HepG2 (cell line): ENCODE measurements around the gene ACOT13. TPM values are rescaled to one million over a fixed set of nuclear protein-coding genes. Genes with fewer than 3 reads are reported as not detected.
A peak's percentile ranks its signal among the peaks of the same experiment; 100 is the strongest.

Experiments
- ARHGAP35 ChIP-seq: sonication (generic); formaldehyde crosslinking; IDR thresholded peaks from 2 replicates; pipeline ENCODE4 v1.9.0; 2022; ENCODE audit warnings: mild to moderate bottlenecking, inconsistent platforms, moderate library complexity, missing genetic modification reagents, borderline replicate concordance
- ATF7 ChIP-seq, 2 experiments: fragments of 450-650 bp in 1 of 2; sonication (generic) in 1 of 2; formaldehyde crosslinking in 1 of 2; IDR thresholded peaks; 2 replicates each; pipeline versions ENCODE4 v1.4.0 to v1.6.1; 2016 to 2020; ENCODE audit warnings: antibody characterized with exemption in 1 of 2, mild to moderate bottlenecking in 1 of 2, missing genetic modification reagents in 1 of 2
- DMAP1 ChIP-seq: IDR thresholded peaks from 2 replicates; pipeline ENCODE4 v1.6.1; 2016
- ELF3 ChIP-seq: IDR thresholded peaks from 2 replicates; pipeline ENCODE4 v1.6.1; 2016; ENCODE audit warnings: missing genetic modification reagents, missing compliant biosample characterization
- GZF1 ChIP-seq: sonication (generic); formaldehyde crosslinking; IDR thresholded peaks from 2 replicates; pipeline ENCODE4 v1.5.1; 2020; ENCODE audit warnings: mild to moderate bottlenecking, missing genetic modification reagents
- KDM5B ChIP-seq: sonication (generic); formaldehyde crosslinking; IDR thresholded peaks from 2 replicates; pipeline ENCODE4 v1.4.0; 2020; ENCODE audit warnings: missing genetic modification reagents, mild to moderate bottlenecking, borderline replicate concordance
- MIXL1 ChIP-seq: IDR thresholded peaks from 2 replicates; pipeline ENCODE4 v1.6.1; 2016
- NCOA1 ChIP-seq: sonication (generic); formaldehyde crosslinking; IDR thresholded peaks from 2 replicates; pipeline ENCODE4 v1.9.0; 2021; ENCODE audit warnings: missing genetic modification reagents
- NFYB ChIP-seq: sonication (generic); formaldehyde crosslinking; IDR thresholded peaks from 2 replicates; pipeline ENCODE4 v1.4.0; 2020; ENCODE audit warnings: missing genetic modification reagents
- SPEN ChIP-seq: sonication (generic); formaldehyde crosslinking; IDR thresholded peaks from 2 replicates; pipeline ENCODE4 v1.5.1; 2020; ENCODE audit warnings: low read depth, mild to moderate bottlenecking, missing genetic modification reagents
- ZNF253 ChIP-seq: sonication (generic); formaldehyde crosslinking; IDR thresholded peaks from 2 replicates; pipeline ENCODE4 v1.8.0; 2022; ENCODE audit warnings: mild to moderate bottlenecking, missing genetic modification reagents, borderline replicate concordance
- ZNF431 ChIP-seq: sonication (generic); formaldehyde crosslinking; IDR thresholded peaks from 2 replicates; pipeline ENCODE4 v1.9.0; 2022; ENCODE audit warnings: missing genetic modification reagents, low read depth, mild to moderate bottlenecking, borderline replicate concordance
- ZNF749 ChIP-seq: sonication (generic); formaldehyde crosslinking; IDR thresholded peaks from 2 replicates; pipeline ENCODE4 v1.8.0; 2022; ENCODE audit warnings: mild to moderate bottlenecking, missing genetic modification reagents, moderate library complexity, borderline replicate concordance
- ZNF776 ChIP-seq: sonication (generic); formaldehyde crosslinking; IDR thresholded peaks from 2 replicates; pipeline ENCODE4 v1.4.0; 2020; ENCODE audit warnings: mild to moderate bottlenecking, missing genetic modification reagents
- ZNF883 ChIP-seq: sonication (generic); formaldehyde crosslinking; IDR thresholded peaks from 2 replicates; pipeline ENCODE4 v1.5.1; 2020; ENCODE audit warnings: mild to moderate bottlenecking, missing genetic modification reagents; ENCODE audit errors: not compliant biosample characterization
- polyA plus RNA-seq, 8 experiments: library from polyadenylated mRNA; depleted of rRNA in 3 of 8; stranded (reverse) in 7 of 8; unstranded in 1 of 8; fragments of >200 nt; fragmentation: Illumina TruSeq in 4 of 8; extraction: Trizol in 4 of 8; gene quantifications; 2 replicates each; pipeline versions ENCODE4 v1.2.1 to v1.2.3, GENCODE V29; 2011 to 2016; ENCODE audit warnings: low read depth in 4 of 8, missing spikeins in 1 of 8, mixed read lengths in 1 of 8; ENCODE audit not compliant: insufficient read depth in 1 of 8
- total RNA-seq, 5 experiments: library from RNA; depleted of rRNA; stranded (reverse); fragments of >200 nt; fragmentation: Illumina TruSeq; extraction: Trizol; gene quantifications; 2 replicates each; pipeline ENCODE4 v1.2.3, GENCODE V29; 2016; ENCODE audit warnings: low read depth in 1 of 5
- TF ChIP-seq, protein P1 (sequence below): sonication (generic); formaldehyde crosslinking; IDR thresholded peaks from 2 replicates; pipeline ENCODE4 v1.5.0; 2020; ENCODE audit warnings: mild to moderate bottlenecking, missing genetic modification reagents, borderline replicate concordance
- TF ChIP-seq, protein P2 (sequence below): sonication (generic); formaldehyde crosslinking; IDR thresholded peaks from 2 replicates; pipeline ENCODE4 v1.4.0; 2020; ENCODE audit warnings: mild to moderate bottlenecking, missing genetic modification reagents, borderline replicate concordance
- TF ChIP-seq, protein P3 (sequence below): sonication (generic); formaldehyde crosslinking; conservative IDR thresholded peaks from 2 replicates; pipeline ENCODE4 v1.8.0; 2022; ENCODE audit warnings: mild to moderate bottlenecking, moderate library complexity, missing genetic modification reagents

The ACOT13 gene
- total and polyA plus RNA-seq, 2 of the 13 experiments (the other 11 are each of a cell fraction or from before 2014, with no cell fraction given): 31.5 to 45.1 TPM

DNA sequence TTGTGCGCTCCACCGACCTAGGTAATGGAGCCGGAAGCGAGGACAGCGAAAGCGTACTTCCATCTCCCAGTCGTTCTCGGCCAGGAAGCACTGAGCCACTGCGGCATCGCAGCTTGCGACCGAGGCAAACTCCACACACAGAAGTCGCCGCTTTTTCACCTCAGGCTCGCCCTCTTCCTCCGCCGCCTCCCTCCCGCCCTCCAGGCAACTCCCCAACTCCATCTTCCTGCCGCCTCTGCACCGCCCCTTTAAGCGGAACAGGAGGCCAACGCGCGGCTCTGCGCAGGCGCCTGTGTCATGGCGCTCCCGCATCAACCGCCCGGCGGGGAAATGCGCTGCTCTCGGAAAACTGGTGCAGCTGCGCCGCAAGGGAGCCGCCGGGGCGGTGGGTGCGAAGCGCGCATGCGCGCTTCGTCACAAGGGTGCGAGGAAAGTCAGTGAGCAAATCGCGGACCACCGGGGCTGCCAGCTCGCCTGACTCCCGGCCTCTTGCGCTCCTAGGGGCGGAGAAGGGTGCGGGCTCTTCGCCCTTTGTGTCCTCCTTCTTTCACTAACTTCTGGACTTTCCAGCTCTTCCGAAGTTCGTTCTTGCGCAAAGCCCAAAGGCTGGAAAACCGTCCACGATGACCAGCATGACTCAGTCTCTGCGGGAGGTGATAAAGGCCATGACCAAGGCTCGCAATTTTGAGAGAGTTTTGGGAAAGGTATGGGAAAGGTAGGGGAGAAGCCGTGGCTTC is at the start of gene ACOT13, which contains the start of gene TDP2 (continued):
- TF ChIP-seq, protein P1, sequence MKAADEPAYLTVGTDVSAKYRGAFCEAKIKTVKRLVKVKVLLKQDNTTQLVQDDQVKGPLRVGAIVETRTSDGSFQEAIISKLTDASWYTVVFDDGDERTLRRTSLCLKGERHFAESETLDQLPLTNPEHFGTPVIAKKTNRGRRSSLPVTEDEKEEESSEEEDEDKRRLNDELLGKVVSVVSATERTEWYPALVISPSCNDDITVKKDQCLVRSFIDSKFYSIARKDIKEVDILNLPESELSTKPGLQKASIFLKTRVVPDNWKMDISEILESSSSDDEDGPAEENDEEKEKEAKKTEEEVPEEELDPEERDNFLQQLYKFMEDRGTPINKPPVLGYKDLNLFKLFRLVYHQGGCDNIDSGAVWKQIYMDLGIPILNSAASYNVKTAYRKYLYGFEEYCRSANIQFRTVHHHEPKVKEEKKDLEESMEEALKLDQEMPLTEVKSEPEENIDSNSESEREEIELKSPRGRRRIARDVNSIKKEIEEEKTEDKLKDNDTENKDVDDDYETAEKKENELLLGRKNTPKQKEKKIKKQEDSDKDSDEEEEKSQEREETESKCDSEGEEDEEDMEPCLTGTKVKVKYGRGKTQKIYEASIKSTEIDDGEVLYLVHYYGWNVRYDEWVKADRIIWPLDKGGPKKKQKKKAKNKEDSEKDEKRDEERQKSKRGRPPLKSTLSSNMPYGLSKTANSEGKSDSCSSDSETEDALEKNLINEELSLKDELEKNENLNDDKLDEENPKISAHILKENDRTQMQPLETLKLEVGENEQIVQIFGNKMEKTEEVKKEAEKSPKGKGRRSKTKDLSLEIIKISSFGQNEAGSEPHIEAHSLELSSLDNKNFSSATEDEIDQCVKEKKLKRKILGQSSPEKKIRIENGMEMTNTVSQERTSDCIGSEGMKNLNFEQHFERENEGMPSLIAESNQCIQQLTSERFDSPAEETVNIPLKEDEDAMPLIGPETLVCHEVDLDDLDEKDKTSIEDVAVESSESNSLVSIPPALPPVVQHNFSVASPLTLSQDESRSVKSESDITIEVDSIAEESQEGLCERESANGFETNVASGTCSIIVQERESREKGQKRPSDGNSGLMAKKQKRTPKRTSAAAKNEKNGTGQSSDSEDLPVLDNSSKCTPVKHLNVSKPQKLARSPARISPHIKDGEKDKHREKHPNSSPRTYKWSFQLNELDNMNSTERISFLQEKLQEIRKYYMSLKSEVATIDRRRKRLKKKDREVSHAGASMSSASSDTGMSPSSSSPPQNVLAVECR: peak; percentile 89; the same call in 1 of the 2 replicates
- TF ChIP-seq ZNF749 (CRISPR knock-in tag) (peak; percentile 95; the same call in 1 of the 2 replicates), MIXL1 (CRISPR knock-in tag) (peak; percentile 44), DMAP1 (peak; percentile 83), ZNF776 (CRISPR knock-in tag) (peak; percentile 53; the same call in 1 of the 2 replicates), ATF7 (IDR thresholded peaks at IDR 0.05) (no peak), ATF7 (CRISPR knock-in tag; IDR thresholded peaks at IDR 0.05) (no peak; the same call in 1 of the 2 replicates), SPEN (peak; percentile 97), ZNF431 (peak; percentile 80; the same call in 1 of the 2 replicates), ARHGAP35 (CRISPR knock-in tag) (peak; percentile 75; the same call in 1 of the 2 replicates), GZF1 (CRISPR knock-in tag) (no peak), NFYB (peak; percentile 43), ZNF253 (CRISPR knock-in tag) (no peak), KDM5B (peak; percentile 99), ELF3 (peak; percentile 94), ZNF883 (CRISPR knock-in tag) (peak; percentile 95), NCOA1 (CRISPR knock-in tag) (0 out of 2 replicates have a peak, but pooled peaks have one; percentile 29)
- TF ChIP-seq, protein P2, sequence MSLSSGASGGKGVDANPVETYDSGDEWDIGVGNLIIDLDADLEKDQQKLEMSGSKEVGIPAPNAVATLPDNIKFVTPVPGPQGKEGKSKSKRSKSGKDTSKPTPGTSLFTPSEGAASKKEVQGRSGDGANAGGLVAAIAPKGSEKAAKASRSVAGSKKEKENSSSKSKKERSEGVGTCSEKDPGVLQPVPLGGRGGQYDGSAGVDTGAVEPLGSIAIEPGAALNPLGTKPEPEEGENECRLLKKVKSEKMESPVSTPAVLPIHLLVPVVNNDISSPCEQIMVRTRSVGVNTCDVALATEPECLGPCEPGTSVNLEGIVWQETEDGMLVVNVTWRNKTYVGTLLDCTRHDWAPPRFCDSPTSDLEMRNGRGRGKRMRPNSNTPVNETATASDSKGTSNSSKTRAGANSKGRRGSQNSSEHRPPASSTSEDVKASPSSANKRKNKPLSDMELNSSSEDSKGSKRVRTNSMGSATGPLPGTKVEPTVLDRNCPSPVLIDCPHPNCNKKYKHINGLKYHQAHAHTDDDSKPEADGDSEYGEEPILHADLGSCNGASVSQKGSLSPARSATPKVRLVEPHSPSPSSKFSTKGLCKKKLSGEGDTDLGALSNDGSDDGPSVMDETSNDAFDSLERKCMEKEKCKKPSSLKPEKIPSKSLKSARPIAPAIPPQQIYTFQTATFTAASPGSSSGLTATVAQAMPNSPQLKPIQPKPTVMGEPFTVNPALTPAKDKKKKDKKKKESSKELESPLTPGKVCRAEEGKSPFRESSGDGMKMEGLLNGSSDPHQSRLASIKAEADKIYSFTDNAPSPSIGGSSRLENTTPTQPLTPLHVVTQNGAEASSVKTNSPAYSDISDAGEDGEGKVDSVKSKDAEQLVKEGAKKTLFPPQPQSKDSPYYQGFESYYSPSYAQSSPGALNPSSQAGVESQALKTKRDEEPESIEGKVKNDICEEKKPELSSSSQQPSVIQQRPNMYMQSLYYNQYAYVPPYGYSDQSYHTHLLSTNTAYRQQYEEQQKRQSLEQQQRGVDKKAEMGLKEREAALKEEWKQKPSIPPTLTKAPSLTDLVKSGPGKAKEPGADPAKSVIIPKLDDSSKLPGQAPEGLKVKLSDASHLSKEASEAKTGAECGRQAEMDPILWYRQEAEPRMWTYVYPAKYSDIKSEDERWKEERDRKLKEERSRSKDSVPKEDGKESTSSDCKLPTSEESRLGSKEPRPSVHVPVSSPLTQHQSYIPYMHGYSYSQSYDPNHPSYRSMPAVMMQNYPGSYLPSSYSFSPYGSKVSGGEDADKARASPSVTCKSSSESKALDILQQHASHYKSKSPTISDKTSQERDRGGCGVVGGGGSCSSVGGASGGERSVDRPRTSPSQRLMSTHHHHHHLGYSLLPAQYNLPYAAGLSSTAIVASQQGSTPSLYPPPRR (CRISPR knock-in tag): peak; percentile 74
- TF ChIP-seq, protein P3, sequence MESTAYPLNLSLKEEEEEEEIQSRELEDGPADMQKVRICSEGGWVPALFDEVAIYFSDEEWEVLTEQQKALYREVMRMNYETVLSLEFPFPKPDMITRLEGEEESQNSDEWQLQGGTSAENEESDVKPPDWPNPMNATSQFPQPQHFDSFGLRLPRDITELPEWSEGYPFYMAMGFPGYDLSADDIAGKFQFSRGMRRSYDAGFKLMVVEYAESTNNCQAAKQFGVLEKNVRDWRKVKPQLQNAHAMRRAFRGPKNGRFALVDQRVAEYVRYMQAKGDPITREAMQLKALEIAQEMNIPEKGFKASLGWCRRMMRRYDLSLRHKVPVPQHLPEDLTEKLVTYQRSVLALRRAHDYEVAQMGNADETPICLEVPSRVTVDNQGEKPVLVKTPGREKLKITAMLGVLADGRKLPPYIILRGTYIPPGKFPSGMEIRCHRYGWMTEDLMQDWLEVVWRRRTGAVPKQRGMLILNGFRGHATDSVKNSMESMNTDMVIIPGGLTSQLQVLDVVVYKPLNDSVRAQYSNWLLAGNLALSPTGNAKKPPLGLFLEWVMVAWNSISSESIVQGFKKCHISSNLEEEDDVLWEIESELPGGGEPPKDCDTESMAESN: peak; percentile 93
